Mesenchymal stem cell (in vitro differentiated cells and primary cell): ENCODE measurements around the gene NDRG4.

Source experiments
- DNase-seq: peaks from one replicate; pipeline ENCODE4 v3.0.0-alpha.2; 2013
- H2AFZ ChIP-seq: one replicate; pipeline ENCODE4 v1.6.1; 2013; ENCODE audit warnings: low read depth, mild to moderate bottlenecking, control low read depth, inconsistent platforms, low read length, moderate library complexity
- H2AK5ac ChIP-seq: 2 replicates; pipeline ENCODE4 v1.6.1; 2013; ENCODE audit warnings: low read length, moderate library complexity, mild to moderate bottlenecking, inconsistent platforms; ENCODE audit not compliant: severe bottlenecking
- H2BK120ac ChIP-seq: one replicate; pipeline ENCODE4 v1.6.1; 2013; ENCODE audit warnings: low read depth, mild to moderate bottlenecking, inconsistent platforms, low read length, moderate library complexity
- H2BK12ac ChIP-seq, 2 experiments: one replicate each; pipeline ENCODE4 v1.6.1; 2013; ENCODE audit warnings: inconsistent platforms in 2 of 2, low read length in 2 of 2, mild to moderate bottlenecking in 2 of 2, moderate library complexity in 2 of 2, control low read depth in 1 of 2
- H2BK15ac ChIP-seq: one replicate; pipeline ENCODE4 v1.6.1; 2013; ENCODE audit warnings: mild to moderate bottlenecking, low read depth, inconsistent platforms; ENCODE audit not compliant: poor library complexity, severe bottlenecking
- H2BK5ac ChIP-seq: 2 replicates; pipeline ENCODE4 v1.6.1; 2013; ENCODE audit warnings: low read depth, mild to moderate bottlenecking, low read length, control low read depth, inconsistent platforms; ENCODE audit not compliant: poor library complexity, severe bottlenecking
- H3K14ac ChIP-seq, 2 experiments: one replicate each; pipeline ENCODE4 v1.6.1; 2013; ENCODE audit warnings: inconsistent platforms in 2 of 2, low read length in 2 of 2, control low read depth in 1 of 2, mild to moderate bottlenecking in 1 of 2, moderate library complexity in 1 of 2
- H3K18ac ChIP-seq, 2 experiments: one replicate each; pipeline ENCODE4 v1.6.1; 2013; ENCODE audit warnings: inconsistent platforms in 2 of 2, low read length in 2 of 2, control low read depth in 1 of 2, low read depth in 1 of 2, mild to moderate bottlenecking in 1 of 2
- H3K23ac ChIP-seq, 2 experiments: one replicate each; pipeline ENCODE4 v1.6.1; 2013; ENCODE audit warnings: inconsistent platforms in 2 of 2, low read length in 2 of 2, mild to moderate bottlenecking in 2 of 2, moderate library complexity in 2 of 2, control low read depth in 1 of 2
- H3K27ac ChIP-seq: 2 replicates; pipeline ENCODE4 v1.5.1; 2013; ENCODE audit warnings: mild to moderate bottlenecking, moderate library complexity, low read length, control low read depth, inconsistent platforms; ENCODE audit not compliant: poor library complexity, severe bottlenecking
- H3K27me3 ChIP-seq, 2 experiments: 2 replicates each; pipeline versions ENCODE4 v1.6.1 to v1.7.0; 2013; ENCODE audit warnings: low read length in 2 of 2, mild to moderate bottlenecking in 2 of 2, moderate library complexity in 2 of 2, control low read depth in 1 of 2, inconsistent platforms in 1 of 2; ENCODE audit not compliant: control insufficient read depth in 1 of 2, insufficient read depth in 1 of 2
- H3K36me3 ChIP-seq, 2 experiments: 2 replicates each; pipeline versions ENCODE4 v1.6.1 to v1.7.0; 2013; ENCODE audit warnings: low read length in 2 of 2, control low read depth in 1 of 2, inconsistent platforms in 1 of 2, low read depth in 1 of 2, mild to moderate bottlenecking in 1 of 2; ENCODE audit not compliant: insufficient read depth in 2 of 2, control insufficient read depth in 1 of 2
- H3K4ac ChIP-seq, 2 experiments: one replicate each; pipeline ENCODE4 v1.6.1; 2013; ENCODE audit warnings: inconsistent platforms in 2 of 2, low read length in 2 of 2, mild to moderate bottlenecking in 2 of 2, moderate library complexity in 2 of 2, control low read depth in 1 of 2, low read depth in 1 of 2
- H3K4me1 ChIP-seq: 2 replicates; pipeline ENCODE4 v1.6.1; 2013; ENCODE audit warnings: low read depth, low read length, control low read depth; ENCODE audit not compliant: control insufficient read depth, insufficient read depth
- H3K4me2 ChIP-seq: 2 replicates; pipeline ENCODE4 v1.6.1; 2013; ENCODE audit warnings: low read length, mild to moderate bottlenecking, inconsistent platforms; ENCODE audit not compliant: poor library complexity, severe bottlenecking
- H3K4me3 ChIP-seq, 2 experiments: 2 replicates each; pipeline versions ENCODE4 v1.5.1 to v1.7.0; 2013; ENCODE audit warnings: low read length in 2 of 2, mild to moderate bottlenecking in 2 of 2, control low read depth in 1 of 2, low read depth in 1 of 2; ENCODE audit not compliant: insufficient read depth in 1 of 2
- H3K79me1 ChIP-seq: replicated peaks from 2 replicates; pipeline ENCODE4 v1.6.1; 2013; ENCODE audit warnings: mild to moderate bottlenecking, control low read depth, low read length, inconsistent platforms; ENCODE audit not compliant: poor library complexity, severe bottlenecking
- H3K9ac ChIP-seq: 2 replicates; pipeline ENCODE4 v1.7.0; 2013; ENCODE audit warnings: mild to moderate bottlenecking, low read length, moderate library complexity
- H3K9me3 ChIP-seq: 2 replicates; pipeline ENCODE4 v1.7.0; 2013; ENCODE audit warnings: mild to moderate bottlenecking, low read length; ENCODE audit not compliant: control insufficient read depth
- H4K8ac ChIP-seq: one replicate; pipeline ENCODE4 v1.6.1; 2013; ENCODE audit warnings: inconsistent platforms, mild to moderate bottlenecking, low read length, moderate library complexity
- H4K91ac ChIP-seq: one replicate; pipeline ENCODE4 v1.6.1; 2013; ENCODE audit warnings: mild to moderate bottlenecking, low read length, inconsistent platforms
- WGBS: methylation state at CpG from one replicate; pipeline ENCODE4 v1.1.7; 2013; ENCODE audit warnings: mixed read lengths; 5-methylcytosine and 5-hydroxymethylcytosine counted together

The NDRG4 gene

DNA sequence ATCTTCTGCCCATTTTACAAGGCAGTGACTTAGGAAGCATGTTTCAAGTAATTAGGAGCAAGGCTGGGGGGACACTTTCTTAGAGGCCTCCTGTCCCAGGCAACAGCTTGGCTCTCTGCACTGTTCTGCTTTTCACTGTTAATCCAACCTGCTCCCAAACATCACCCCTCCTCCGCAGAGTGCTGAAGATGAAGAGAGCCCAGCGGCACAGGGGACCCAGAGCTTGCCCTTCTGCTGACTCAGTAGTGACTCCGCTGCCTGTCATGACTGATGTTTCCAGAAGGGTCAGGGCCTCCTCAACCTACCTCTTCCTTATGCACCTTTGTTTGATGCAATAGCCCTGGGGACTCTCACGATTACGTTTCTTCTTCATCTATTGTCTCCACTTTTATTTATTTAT lies 38.9 kb upstream of the NDRG4 start:
- Histone ChIP-seq H2BK15ac (no peak overlapping the region), H2BK12ac (no peak overlapping the region), H3K18ac (no peak overlapping the region), H3K9me3 (no peaks in the 10 kb centered on the region), H2BK120ac (no peak overlapping the region), H3K4me1 (peaks cover 20% of the 10 kb centered on the region), H3K4ac (no peak overlapping the region), H3K14ac (no peak overlapping the region), H3K27me3 (peaks cover 36 to 44% of the 10 kb centered on the region in 2 experiments), H3K4me2 (no peak overlapping the region), H3K23ac (no peak overlapping the region), H2AK5ac (no peak overlapping the region), H2AFZ (no peak overlapping the region), H3K79me1 (no peaks in the 10 kb centered on the region), H2BK5ac (no peak overlapping the region), H3K4me3 (no peak overlapping the region), H3K36me3 (no peaks in the 10 kb centered on the region), H3K9ac (no peak overlapping the region), H3K27ac (no peak overlapping the region), H4K8ac (no peak overlapping the region), H4K91ac (no peak overlapping the region)
- no peak for DNase-seq
- WGBS = 81% methylated on average over 3 of the region's 5 CpGs

- H3K9me3 ChIP-seq = no peaks in the 10 kb centered on the region
- no peak overlapping the region for H2AK5ac ChIP-seq
- peaks cover 42 to 46% of the 10 kb centered on the region in 2 experiments for H3K27me3 ChIP-seq
- H4K8ac ChIP-seq = no peak overlapping the region
- no peak overlapping the region for H3K4me3 ChIP-seq
- no peak overlapping the region for H2BK120ac ChIP-seq
- H3K4ac ChIP-seq = no peak overlapping the region
- H2AFZ ChIP-seq = no peak overlapping the region
- no peak overlapping the region for H2BK15ac ChIP-seq
- DNase-seq = no peak
- H3K4me1 ChIP-seq = peaks cover 20% of the 10 kb centered on the region
- no peak overlapping the region for H3K14ac ChIP-seq
- H2BK12ac ChIP-seq = no peak overlapping the region
- no peak overlapping the region for H3K4me2 ChIP-seq
- H3K36me3 ChIP-seq = no peaks in the 10 kb centered on the region
- H4K91ac ChIP-seq = no peak overlapping the region
- H3K79me1 ChIP-seq = no peaks in the 10 kb centered on the region
- H3K27ac ChIP-seq = no peak overlapping the region
- H3K9ac ChIP-seq = no peak overlapping the region
- no peak overlapping the region for H3K23ac ChIP-seq
- no peak overlapping the region for H3K18ac ChIP-seq
- no peak overlapping the region for H2BK5ac ChIP-seq
- WGBS = 94% methylated on average over 7 of the region's 7 CpGs
Observed at GRCh38 chr16:58461640-58462039, 38.3 kb upstream of the NDRG4 start.

DNA sequence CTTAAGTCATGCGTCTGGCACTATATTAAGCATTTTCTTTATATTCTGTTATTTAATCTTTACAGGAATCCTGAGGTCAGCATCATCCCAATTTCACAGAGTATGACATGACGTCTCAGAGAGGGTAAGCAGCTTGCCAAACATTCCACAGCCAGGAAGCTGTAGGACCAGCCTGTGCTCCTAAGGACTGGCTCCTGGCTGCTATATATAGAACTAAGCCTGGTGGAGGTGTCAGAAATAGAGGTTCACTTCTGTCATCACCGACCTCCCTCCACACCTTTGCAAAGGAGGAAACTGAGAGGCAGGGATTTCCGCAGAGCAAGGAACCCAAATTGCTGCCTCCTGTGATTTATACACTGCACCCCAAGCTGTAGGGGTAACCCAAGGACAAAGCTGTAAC lies 37.9 kb upstream of the NDRG4 start:
- no peak for DNase-seq
- Histone ChIP-seq H3K4ac (no peak overlapping the region), H2BK15ac (no peak overlapping the region), H4K8ac (no peak overlapping the region), H3K18ac (no peak overlapping the region), H3K79me1 (no peaks in the 10 kb centered on the region), H3K27ac (no peak overlapping the region), H3K27me3 (peaks cover 45 to 46% of the 10 kb centered on the region in 2 experiments), H3K23ac (no peak overlapping the region), H3K36me3 (no peaks in the 10 kb centered on the region), H3K4me1 (peaks cover 20% of the 10 kb centered on the region), H3K9me3 (no peaks in the 10 kb centered on the region), H4K91ac (no peak overlapping the region), H2BK120ac (no peak overlapping the region), H2BK5ac (no peak overlapping the region), H3K4me2 (no peak overlapping the region), H3K9ac (no peak overlapping the region), H2AFZ (no peak overlapping the region), H3K14ac (no peak overlapping the region), H2BK12ac (no peak overlapping the region), H3K4me3 (no peak overlapping the region), H2AK5ac (no peak overlapping the region)
- WGBS = 82% methylated on average over 4 of the region's 4 CpGs

DNA sequence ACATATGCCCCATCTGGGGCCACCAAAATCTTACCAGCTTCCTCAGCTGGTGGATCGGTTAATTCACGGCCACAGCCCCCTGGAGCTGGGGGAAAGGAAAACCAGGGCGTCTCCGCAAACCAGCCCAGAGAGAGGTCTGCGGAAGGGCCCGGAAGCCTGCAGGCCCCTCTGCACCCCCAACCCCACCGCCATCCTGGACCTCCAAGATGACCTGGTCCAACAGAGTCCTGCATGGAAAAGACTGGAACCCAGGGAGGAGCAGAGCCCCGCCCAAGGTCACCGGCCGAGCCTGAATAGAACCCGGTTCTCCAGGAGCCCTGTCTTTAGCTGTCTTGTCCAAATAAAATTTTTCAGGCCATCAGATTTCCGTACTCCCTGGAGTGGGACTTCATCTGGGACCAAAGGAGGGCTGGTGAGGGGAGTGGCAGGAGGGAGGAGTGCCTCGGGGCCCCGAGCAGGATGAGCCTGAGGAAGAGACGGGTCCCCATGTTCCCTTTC lies 37.4 kb upstream of the NDRG4 start:
- no peak overlapping the region for H3K14ac ChIP-seq
- H3K23ac ChIP-seq = no peak overlapping the region
- no peak overlapping the region for H3K4me2 ChIP-seq
- H3K36me3 ChIP-seq = no peaks in the 10 kb centered on the region
- H3K18ac ChIP-seq = no peak overlapping the region
- no peak overlapping the region for H2AK5ac ChIP-seq
- H3K4ac ChIP-seq = no peak overlapping the region
- H3K27ac ChIP-seq = no peak overlapping the region
- H3K9me3 ChIP-seq = no peaks in the 10 kb centered on the region
- H3K4me3 ChIP-seq = no peak overlapping the region
- no peak overlapping the region for H2BK12ac ChIP-seq
- H4K91ac ChIP-seq = no peak overlapping the region
- H4K8ac ChIP-seq = no peak overlapping the region
- peaks cover 20% of the 10 kb centered on the region for H3K4me1 ChIP-seq
- H2AFZ ChIP-seq = no peak overlapping the region
- H3K79me1 ChIP-seq = no peaks in the 10 kb centered on the region
- no peak overlapping the region for H2BK120ac ChIP-seq
- H2BK5ac ChIP-seq = no peak overlapping the region
- H3K9ac ChIP-seq = no peak overlapping the region
- 66% methylated on average over 14 of the region's 15 CpGs for WGBS
- H3K27me3 ChIP-seq = peaks cover 48% of the 10 kb centered on the region in 2 experiments
- DNase-seq = no peak
- H2BK15ac ChIP-seq = no peak overlapping the region
